ENCODE measurements around the gene CAMK1D. TPM values are rescaled to one million over a fixed set of nuclear protein-coding genes. Genes with fewer than 3 reads are reported as not detected.

Gene CAMK1D
- total and polyA plus RNA-seq, 2 donors (not counting 3 experiments of a cell fraction or from before 2014, with no cell fraction given) = 0.37 to 4.2 TPM

GRCh38 chr10:12608761-12609160, 259.4 kb downstream of the CAMK1D start:
- no peak overlapping the region for H3K27ac ChIP-seq (ENCODE audit: insufficient read depth, low read depth, low read length)
- no peaks in the 10 kb centered on the region for H3K36me3 ChIP-seq (ENCODE audit: control insufficient read depth in 2 of 2, extremely low read depth in 1 of 2, insufficient read depth in 2 of 2, low read length in 2 of 2)
- no peak overlapping the region for H3K4me2 ChIP-seq (ENCODE audit: insufficient read depth, low read length)
- H3K4me3 ChIP-seq (replicated peaks in 1 of 3; ENCODE audit: insufficient read depth in 1 of 3, low read depth in 1 of 3, low read length in 3 of 3) = no peak overlapping the region
- no peaks in the 10 kb centered on the region for H3K27me3 ChIP-seq (ENCODE audit: control insufficient read depth in 2 of 2, insufficient read depth in 2 of 2, low read length in 2 of 2)
- no peaks in the 10 kb centered on the region for H4K20me1 ChIP-seq (replicated peaks; ENCODE audit: control insufficient read depth, extremely low read depth, insufficient read depth, low read length)
- intact Hi-C loops (cut with micrococcal nuclease) = no loop called here
- no TSS peak for BruUV-seq (replicated peaks)
- ChIA-PET CTCF (interaction anchor here (2.2 kb wide), 1 partner anchor 48 kb away, joined by 10 read pairs; no protein-coding TSS in a partner anchor), POLR2A (no interaction called here)
- H2AFZ ChIP-seq (ENCODE audit: low read depth, low read length) = no peak overlapping the region
- no peak for DNase-seq (ENCODE audit: low read depth, low spot score)
- no peak overlapping the region for H3K9ac ChIP-seq (replicated peaks; ENCODE audit: extremely low read depth, insufficient read depth, low read length)
- FAIRE-seq = no peak
- H3K79me2 ChIP-seq (ENCODE audit: control insufficient read depth, insufficient read depth, low read length) = no peaks in the 10 kb centered on the region
- no peaks in the 10 kb centered on the region for H3K9me1 ChIP-seq (replicated peaks; ENCODE audit: control insufficient read depth, extremely low read depth, insufficient read depth, low read length)
- peaks cover 3% of the 10 kb centered on the region for H3K4me1 ChIP-seq (ENCODE audit: control insufficient read depth, extremely low read depth, insufficient read depth, low read length)
- TF ChIP-seq POLR2AphosphoS5 (IDR thresholded peaks at IDR 0.05; ENCODE audit: insufficient read depth, low read depth, low read length) (no peak), GATA2 (IDR thresholded peaks at IDR 0.05; ENCODE audit: insufficient read depth, insufficient read length, low read depth, low read length) (no peak), CTCF (IDR thresholded peaks at IDR 0.05; ENCODE audit: extremely low read depth in 1 of 2, insufficient read depth in 1 of 2, low read depth in 1 of 2, low read length in 2 of 2) (no peak), JUN (IDR thresholded peaks at IDR 0.05; ENCODE audit: borderline replicate concordance, insufficient read depth, insufficient read length, low read depth) (no peak), MYC (IDR thresholded peaks at IDR 0.05; ENCODE audit: low read depth, low read length) (no peak), FOS (IDR thresholded peaks at IDR 0.05; ENCODE audit: borderline replicate concordance, insufficient read depth, low read length) (no peak), EZH2 (IDR thresholded peaks at IDR 0.05; ENCODE audit: borderline replicate concordance, low read depth, low read length, severe bottlenecking) (no peak), POLR2A (IDR thresholded peaks at IDR 0.05; ENCODE audit: low read depth, low read length) (no peak), MAX (IDR thresholded peaks at IDR 0.05; ENCODE audit: insufficient read depth, insufficient read length) (no peak)
- dilution Hi-C loops (cut with MboI; ENCODE audit: extremely low pct_ligation_motif_present, low sequenced_read_pairs) = no loop called here
- no peaks in the 10 kb centered on the region for H3K9me3 ChIP-seq (replicated peaks; ENCODE audit: control insufficient read depth, insufficient read depth, low read length)

Measured in endothelial cell of umbilical vein (primary cell).